ENCODE measurements around the gene TMEM181.
"Not testable (repeated sequence)": the region's sequence is repeated elsewhere in the genome, so short reads cannot be mapped to it uniquely, and the experiment has no call there.

TMEM181 gene

GRCh38 chr6:158624684-158625682 is 65.1 kb downstream of the TMEM181 start:
- H3K4me3 Mint-ChIP-seq = no peak overlapping the region
- ATAC-seq (no peak), DNase-seq (no peak)
- H3K27ac Mint-ChIP-seq = no peak overlapping the region
- peaks cover 45% of the 10 kb centered on the region for H3K36me3 Mint-ChIP-seq (ENCODE audit: low read depth)
- H3K27me3 Mint-ChIP-seq = no peaks in the 10 kb centered on the region
- H3K4me1 Mint-ChIP-seq = peaks cover 5% of the 10 kb centered on the region
- H3K9me3 Mint-ChIP-seq = no peaks in the 10 kb centered on the region

- no peak for DNase-seq
- no peak for ATAC-seq
- Mint-ChIP-seq H3K36me3 (ENCODE audit: low read depth) (peaks cover 43% of the 10 kb centered on the region), H3K4me1 (peaks cover 6% of the 10 kb centered on the region), H3K27me3 (no peaks in the 10 kb centered on the region), H3K27ac (no peak overlapping the region), H3K4me3 (no peak overlapping the region), H3K9me3 (no peaks in the 10 kb centered on the region)
Measured at GRCh38 chr6:158625881-158626305, 66.0 kb downstream of the TMEM181 start.

- Mint-ChIP-seq H3K4me1 (peaks cover 7% of the 10 kb centered on the region), H3K4me3 (no peak overlapping the region), H3K9me3 (no peaks in the 10 kb centered on the region), H3K27ac (peak overlapping the region; percentile 10), H3K27me3 (no peaks in the 10 kb centered on the region), H3K36me3 (ENCODE audit: low read depth) (peaks cover 47% of the 10 kb centered on the region)
- peak; percentile 11 for ATAC-seq
- no peak for DNase-seq
Measured at GRCh38 chr6:158626360-158627167, 66.7 kb downstream of the TMEM181 start.

GRCh38 chr6:158627168-158627939 is 67.5 kb downstream of the TMEM181 start:
- DNase-seq (no peak), ATAC-seq (no peak)
- H3K27ac Mint-ChIP-seq = peak overlapping the region; percentile 10
- H3K4me1 Mint-ChIP-seq = peaks cover 12% of the 10 kb centered on the region
- H3K9me3 Mint-ChIP-seq = no peaks in the 10 kb centered on the region
- H3K27me3 Mint-ChIP-seq = no peaks in the 10 kb centered on the region
- H3K36me3 Mint-ChIP-seq (ENCODE audit: low read depth) = peaks cover 51% of the 10 kb centered on the region
- H3K4me3 Mint-ChIP-seq = no peak overlapping the region

GRCh38 chr6:158627940-158628211 is 68.0 kb downstream of the TMEM181 start:
- peaks cover 12% of the 10 kb centered on the region for H3K4me1 Mint-ChIP-seq
- no peaks in the 10 kb centered on the region for H3K9me3 Mint-ChIP-seq
- ATAC-seq (no peak), DNase-seq (no peak)
- no peaks in the 10 kb centered on the region for H3K27me3 Mint-ChIP-seq
- peaks cover 52% of the 10 kb centered on the region for H3K36me3 Mint-ChIP-seq (ENCODE audit: low read depth)
- no peak overlapping the region for H3K4me3 Mint-ChIP-seq
- H3K27ac Mint-ChIP-seq = no peak overlapping the region

- Mint-ChIP-seq H3K36me3 (ENCODE audit: low read depth) (peaks cover 55% of the 10 kb centered on the region), H3K4me1 (peaks cover 12% of the 10 kb centered on the region), H3K9me3 (no peaks in the 10 kb centered on the region), H3K4me3 (no peak overlapping the region), H3K27ac (no peak overlapping the region), H3K27me3 (no peaks in the 10 kb centered on the region)
- no peak for ATAC-seq
- DNase-seq = no peak
Measured at GRCh38 chr6:158628542-158628941, 68.7 kb downstream of the TMEM181 start.

GRCh38 chr6:158629367-158630221 is 69.7 kb downstream of the TMEM181 start:
- DNase-seq = no peak
- ATAC-seq = no peak
- Mint-ChIP-seq H3K4me1 (peaks cover 12% of the 10 kb centered on the region), H3K9me3 (no peaks in the 10 kb centered on the region), H3K4me3 (no peak overlapping the region), H3K27me3 (no peaks in the 10 kb centered on the region), H3K36me3 (ENCODE audit: low read depth) (peaks cover 50% of the 10 kb centered on the region), H3K27ac (peak overlapping the region; percentile 63)

GRCh38 chr6:158630938-158631616 is 71.2 kb downstream of the TMEM181 start:
- Mint-ChIP-seq H3K27ac (peak overlapping the region; percentile 21), H3K4me1 (peaks cover 25% of the 10 kb centered on the region), H3K4me3 (no peak overlapping the region), H3K9me3 (no peaks in the 10 kb centered on the region), H3K36me3 (ENCODE audit: low read depth) (peaks cover 55% of the 10 kb centered on the region), H3K27me3 (no peaks in the 10 kb centered on the region)
- DNase-seq (no peak), ATAC-seq (no peak)

GRCh38 chr6:158631678-158632537 is 72.0 kb downstream of the TMEM181 start:
- Mint-ChIP-seq H3K4me3 (no peak overlapping the region), H3K9me3 (no peaks in the 10 kb centered on the region), H3K27ac (peak overlapping the region; percentile 77), H3K27me3 (no peaks in the 10 kb centered on the region), H3K4me1 (peaks cover 33% of the 10 kb centered on the region), H3K36me3 (ENCODE audit: low read depth) (peaks cover 58% of the 10 kb centered on the region)
- DNase-seq (no peak), ATAC-seq (no peak)

- not testable (repeated sequence) for DNase-seq, H3K4me3 Mint-ChIP-seq, ATAC-seq, H3K27me3 Mint-ChIP-seq, H3K9me3 Mint-ChIP-seq
- peaks cover 36% of the 10 kb centered on the region for H3K4me1 Mint-ChIP-seq
- peaks cover 59% of the 10 kb centered on the region for H3K36me3 Mint-ChIP-seq (ENCODE audit: low read depth)
- H3K27ac Mint-ChIP-seq = peak overlapping the region; percentile 77
Measured at GRCh38 chr6:158632538-158633119, 72.7 kb downstream of the TMEM181 start.

GRCh38 chr6:158633127-158633526 is 73.2 kb downstream of the TMEM181 start:
- peaks cover 36% of the 10 kb centered on the region for H3K4me1 Mint-ChIP-seq
- DNase-seq (no peak), ATAC-seq (no peak)
- H3K4me3 Mint-ChIP-seq = no peak overlapping the region
- H3K9me3 Mint-ChIP-seq = no peaks in the 10 kb centered on the region
- peak overlapping the region; percentile 62 for H3K27ac Mint-ChIP-seq
- H3K36me3 Mint-ChIP-seq (ENCODE audit: low read depth) = peaks cover 55% of the 10 kb centered on the region
- H3K27me3 Mint-ChIP-seq = no peaks in the 10 kb centered on the region

- ATAC-seq (no peak), DNase-seq (no peak)
- Mint-ChIP-seq H3K9me3 (no peaks in the 10 kb centered on the region), H3K4me1 (peaks cover 47% of the 10 kb centered on the region), H3K27me3 (no peaks in the 10 kb centered on the region), H3K36me3 (ENCODE audit: low read depth) (peaks cover 57% of the 10 kb centered on the region), H3K4me3 (no peak overlapping the region), H3K27ac (peak overlapping the region; percentile 69)
Measured at GRCh38 chr6:158634695-158635426, 75.0 kb downstream of the TMEM181 start.
